Spleen (tissue), 7 donors: Measurements from ENCODE around the gene BTG4.

Experiments
- POLR2AphosphoS5 ChIP-seq, 3 donors: sonication (generic); formaldehyde crosslinking; IDR thresholded peaks; one replicate each; pipeline ENCODE4 v1.5.1; 2017; ENCODE audit warnings: antibody characterized with exemption in 3 of 3
- TF ChIP-seq, protein P1 (sequence below), 11 experiments: fragments of 200-600 bp in 7 of 11; fragments of 450-650 bp in 4 of 11; sonication (generic) in 4 of 11; IDR thresholded peaks in 8 of 11; conservative IDR thresholded peaks in 3 of 11; 1 replicate in 7 of 11; 2 replicates in 4 of 11; pipeline versions ENCODE4 v1.4.0 to v1.8.0; 2016 to 2021; ENCODE audit warnings: antibody characterized with exemption in 11 of 11, inconsistent platforms in 4 of 11, mild to moderate bottlenecking in 1 of 11
- donor health status: DM: no; HTN: no; CAD: no; lungs with moderate emphysema.
- donor health status: DM: no; HTN: no; CAD: no.
- donor health status: DM: no; HTN: no; CAD: no.

DNA sequence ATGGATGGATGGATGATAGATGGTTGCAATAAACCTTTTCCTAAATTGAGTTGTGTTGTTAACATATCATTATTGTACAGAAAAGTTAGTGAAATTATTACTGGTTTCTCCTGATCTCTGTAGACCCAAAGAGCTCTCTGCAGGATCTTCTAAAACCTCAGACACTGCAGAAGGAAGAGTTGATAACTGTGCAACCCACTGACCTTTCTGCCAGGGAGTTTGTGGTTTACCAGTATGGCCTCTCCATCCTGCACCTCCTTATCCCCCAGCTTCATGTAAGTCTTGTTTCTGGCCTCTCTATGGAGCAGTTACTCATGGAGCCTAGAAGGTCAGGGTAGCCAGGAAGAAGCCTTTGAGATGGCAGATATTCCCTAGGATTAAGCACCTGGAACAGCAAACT lies 45.6 kb downstream of the BTG4 start:
- no peak for TF ChIP-seq POLR2AphosphoS5 (IDR thresholded peaks at IDR 0.05)
- TF ChIP-seq, protein P1, sequence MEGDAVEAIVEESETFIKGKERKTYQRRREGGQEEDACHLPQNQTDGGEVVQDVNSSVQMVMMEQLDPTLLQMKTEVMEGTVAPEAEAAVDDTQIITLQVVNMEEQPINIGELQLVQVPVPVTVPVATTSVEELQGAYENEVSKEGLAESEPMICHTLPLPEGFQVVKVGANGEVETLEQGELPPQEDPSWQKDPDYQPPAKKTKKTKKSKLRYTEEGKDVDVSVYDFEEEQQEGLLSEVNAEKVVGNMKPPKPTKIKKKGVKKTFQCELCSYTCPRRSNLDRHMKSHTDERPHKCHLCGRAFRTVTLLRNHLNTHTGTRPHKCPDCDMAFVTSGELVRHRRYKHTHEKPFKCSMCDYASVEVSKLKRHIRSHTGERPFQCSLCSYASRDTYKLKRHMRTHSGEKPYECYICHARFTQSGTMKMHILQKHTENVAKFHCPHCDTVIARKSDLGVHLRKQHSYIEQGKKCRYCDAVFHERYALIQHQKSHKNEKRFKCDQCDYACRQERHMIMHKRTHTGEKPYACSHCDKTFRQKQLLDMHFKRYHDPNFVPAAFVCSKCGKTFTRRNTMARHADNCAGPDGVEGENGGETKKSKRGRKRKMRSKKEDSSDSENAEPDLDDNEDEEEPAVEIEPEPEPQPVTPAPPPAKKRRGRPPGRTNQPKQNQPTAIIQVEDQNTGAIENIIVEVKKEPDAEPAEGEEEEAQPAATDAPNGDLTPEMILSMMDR (IDR thresholded peaks at IDR 0.05 in 8 of 11, conservative IDR thresholded peaks at IDR 0.05 in 3 of 11), result no peak
